ENCODE data around the gene ANKRD39. TPM values are rescaled to one million over a fixed set of nuclear protein-coding genes. Genes with fewer than 3 reads are reported as not detected.
A peak's percentile ranks its signal among the peaks of the same experiment; 100 is the strongest.

The ANKRD39 gene
- total and polyA plus RNA-seq, 10 of the 15 experiments (the other 5 are each of a cell fraction or from before 2014, with no cell fraction given): 7.4 to 36.2 (median 23.7) TPM

DNA sequence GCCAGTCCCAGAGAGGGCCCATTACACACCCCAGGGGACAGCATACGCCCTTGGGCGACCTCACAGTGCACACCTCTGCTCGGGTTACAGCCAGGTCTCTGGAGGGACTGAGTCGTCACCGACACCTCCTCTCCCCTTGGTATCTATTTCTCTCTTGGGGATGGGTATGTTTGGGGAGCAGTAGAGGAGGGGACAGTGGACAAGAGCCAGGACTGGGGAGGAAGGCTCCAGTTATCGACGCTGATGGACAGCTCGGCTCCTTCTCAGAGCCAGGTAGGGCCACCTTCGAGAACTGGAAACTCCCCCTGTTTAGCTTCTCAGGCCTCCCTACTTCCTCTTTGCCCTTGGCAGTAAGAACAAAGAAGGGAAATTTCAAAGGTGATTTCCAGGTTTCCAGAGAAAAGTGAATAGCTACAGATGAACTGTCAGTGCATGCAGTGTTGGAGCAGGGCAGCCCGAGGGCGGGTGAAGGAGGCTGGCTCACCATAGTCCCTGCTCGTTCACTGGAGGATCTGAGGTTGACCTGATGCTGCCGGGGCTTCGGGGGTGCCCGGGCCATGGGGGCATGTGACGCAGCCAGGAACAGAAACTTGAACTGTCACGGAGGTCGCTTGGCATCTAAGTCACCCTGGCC, 16.5 kb upstream of the ANKRD39 start (continued):
- TF ChIP-seq TARDBP (IDR thresholded peaks at IDR 0.05; ENCODE audit: borderline replicate concordance): no peak
- peak; percentile 93 for TF ChIP-seq NR2F1 (conservative IDR thresholded peaks at IDR 0.05)
- TF ChIP-seq TAF1 (IDR thresholded peaks at IDR 0.05; ENCODE audit: borderline replicate concordance, low read depth, low read length): no peak
- TF ChIP-seq, protein P1, sequence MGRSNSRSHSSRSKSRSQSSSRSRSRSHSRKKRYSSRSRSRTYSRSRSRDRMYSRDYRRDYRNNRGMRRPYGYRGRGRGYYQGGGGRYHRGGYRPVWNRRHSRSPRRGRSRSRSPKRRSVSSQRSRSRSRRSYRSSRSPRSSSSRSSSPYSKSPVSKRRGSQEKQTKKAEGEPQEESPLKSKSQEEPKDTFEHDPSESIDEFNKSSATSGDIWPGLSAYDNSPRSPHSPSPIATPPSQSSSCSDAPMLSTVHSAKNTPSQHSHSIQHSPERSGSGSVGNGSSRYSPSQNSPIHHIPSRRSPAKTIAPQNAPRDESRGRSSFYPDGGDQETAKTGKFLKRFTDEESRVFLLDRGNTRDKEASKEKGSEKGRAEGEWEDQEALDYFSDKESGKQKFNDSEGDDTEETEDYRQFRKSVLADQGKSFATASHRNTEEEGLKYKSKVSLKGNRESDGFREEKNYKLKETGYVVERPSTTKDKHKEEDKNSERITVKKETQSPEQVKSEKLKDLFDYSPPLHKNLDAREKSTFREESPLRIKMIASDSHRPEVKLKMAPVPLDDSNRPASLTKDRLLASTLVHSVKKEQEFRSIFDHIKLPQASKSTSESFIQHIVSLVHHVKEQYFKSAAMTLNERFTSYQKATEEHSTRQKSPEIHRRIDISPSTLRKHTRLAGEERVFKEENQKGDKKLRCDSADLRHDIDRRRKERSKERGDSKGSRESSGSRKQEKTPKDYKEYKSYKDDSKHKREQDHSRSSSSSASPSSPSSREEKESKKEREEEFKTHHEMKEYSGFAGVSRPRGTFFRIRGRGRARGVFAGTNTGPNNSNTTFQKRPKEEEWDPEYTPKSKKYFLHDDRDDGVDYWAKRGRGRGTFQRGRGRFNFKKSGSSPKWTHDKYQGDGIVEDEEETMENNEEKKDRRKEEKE (IDR thresholded peaks at IDR 0.05): no peak
- TF ChIP-seq ESRRA (IDR thresholded peaks at IDR 0.05; ENCODE audit: low read length): 0 out of 2 replicates have a peak, but pooled peaks have one; percentile 53
- no peak for TF ChIP-seq ZZZ3 (IDR thresholded peaks at IDR 0.05; ENCODE audit: control insufficient read depth, insufficient read length, low read depth)
- TF ChIP-seq, protein P2, sequence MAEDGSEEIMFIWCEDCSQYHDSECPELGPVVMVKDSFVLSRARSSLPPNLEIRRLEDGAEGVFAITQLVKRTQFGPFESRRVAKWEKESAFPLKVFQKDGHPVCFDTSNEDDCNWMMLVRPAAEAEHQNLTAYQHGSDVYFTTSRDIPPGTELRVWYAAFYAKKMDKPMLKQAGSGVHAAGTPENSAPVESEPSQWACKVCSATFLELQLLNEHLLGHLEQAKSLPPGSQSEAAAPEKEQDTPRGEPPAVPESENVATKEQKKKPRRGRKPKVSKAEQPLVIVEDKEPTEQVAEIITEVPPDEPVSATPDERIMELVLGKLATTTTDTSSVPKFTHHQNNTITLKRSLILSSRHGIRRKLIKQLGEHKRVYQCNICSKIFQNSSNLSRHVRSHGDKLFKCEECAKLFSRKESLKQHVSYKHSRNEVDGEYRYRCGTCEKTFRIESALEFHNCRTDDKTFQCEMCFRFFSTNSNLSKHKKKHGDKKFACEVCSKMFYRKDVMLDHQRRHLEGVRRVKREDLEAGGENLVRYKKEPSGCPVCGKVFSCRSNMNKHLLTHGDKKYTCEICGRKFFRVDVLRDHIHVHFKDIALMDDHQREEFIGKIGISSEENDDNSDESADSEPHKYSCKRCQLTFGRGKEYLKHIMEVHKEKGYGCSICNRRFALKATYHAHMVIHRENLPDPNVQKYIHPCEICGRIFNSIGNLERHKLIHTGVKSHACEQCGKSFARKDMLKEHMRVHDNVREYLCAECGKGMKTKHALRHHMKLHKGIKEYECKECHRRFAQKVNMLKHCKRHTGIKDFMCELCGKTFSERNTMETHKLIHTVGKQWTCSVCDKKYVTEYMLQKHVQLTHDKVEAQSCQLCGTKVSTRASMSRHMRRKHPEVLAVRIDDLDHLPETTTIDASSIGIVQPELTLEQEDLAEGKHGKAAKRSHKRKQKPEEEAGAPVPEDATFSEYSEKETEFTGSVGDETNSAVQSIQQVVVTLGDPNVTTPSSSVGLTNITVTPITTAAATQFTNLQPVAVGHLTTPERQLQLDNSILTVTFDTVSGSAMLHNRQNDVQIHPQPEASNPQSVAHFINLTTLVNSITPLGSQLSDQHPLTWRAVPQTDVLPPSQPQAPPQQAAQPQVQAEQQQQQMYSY (CRISPR knock-in tag; IDR thresholded peaks at IDR 0.05): no peak
- peak; percentile 61; the same call in 1 of the 2 replicates for TF ChIP-seq POLR2AphosphoS5 (IDR thresholded peaks at IDR 0.05; ENCODE audit: low read length)
- TF ChIP-seq HDAC2 (IDR thresholded peaks at IDR 0.05): no peak
- TF ChIP-seq EED (IDR thresholded peaks at IDR 0.05; ENCODE audit: low read depth): peak; percentile 75
- TF ChIP-seq FOS (IDR thresholded peaks at IDR 0.05; ENCODE audit: borderline replicate concordance, extremely low read depth, insufficient read length): no peak
- no peak for TF ChIP-seq TCF3 (IDR thresholded peaks at IDR 0.05; ENCODE audit: borderline replicate concordance, insufficient read depth, low read depth, low read length)
- no peak for TF ChIP-seq NFIC (IDR thresholded peaks at IDR 0.05; ENCODE audit: low read depth, low read length)
- TF ChIP-seq, protein P3, sequence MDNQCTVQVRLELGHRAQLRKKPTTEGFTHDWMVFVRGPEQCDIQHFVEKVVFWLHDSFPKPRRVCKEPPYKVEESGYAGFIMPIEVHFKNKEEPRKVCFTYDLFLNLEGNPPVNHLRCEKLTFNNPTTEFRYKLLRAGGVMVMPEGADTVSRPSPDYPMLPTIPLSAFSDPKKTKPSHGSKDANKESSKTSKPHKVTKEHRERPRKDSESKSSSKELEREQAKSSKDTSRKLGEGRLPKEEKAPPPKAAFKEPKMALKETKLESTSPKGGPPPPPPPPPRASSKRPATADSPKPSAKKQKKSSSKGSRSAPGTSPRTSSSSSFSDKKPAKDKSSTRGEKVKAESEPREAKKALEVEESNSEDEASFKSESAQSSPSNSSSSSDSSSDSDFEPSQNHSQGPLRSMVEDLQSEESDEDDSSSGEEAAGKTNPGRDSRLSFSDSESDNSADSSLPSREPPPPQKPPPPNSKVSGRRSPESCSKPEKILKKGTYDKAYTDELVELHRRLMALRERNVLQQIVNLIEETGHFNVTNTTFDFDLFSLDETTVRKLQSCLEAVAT (IDR thresholded peaks at IDR 0.05): no peak
- TF ChIP-seq SRF (IDR thresholded peaks at IDR 0.05; ENCODE audit: low read depth in 2 of 2, low read length in 2 of 2): no peak
- 0 out of 3 replicates have a peak, but pooled peaks have one; percentile 9 for TF ChIP-seq POU2F2 (IDR thresholded peaks at IDR 0.05; ENCODE audit: borderline replicate concordance, low read depth, low read length)
- TF ChIP-seq, protein P4, sequence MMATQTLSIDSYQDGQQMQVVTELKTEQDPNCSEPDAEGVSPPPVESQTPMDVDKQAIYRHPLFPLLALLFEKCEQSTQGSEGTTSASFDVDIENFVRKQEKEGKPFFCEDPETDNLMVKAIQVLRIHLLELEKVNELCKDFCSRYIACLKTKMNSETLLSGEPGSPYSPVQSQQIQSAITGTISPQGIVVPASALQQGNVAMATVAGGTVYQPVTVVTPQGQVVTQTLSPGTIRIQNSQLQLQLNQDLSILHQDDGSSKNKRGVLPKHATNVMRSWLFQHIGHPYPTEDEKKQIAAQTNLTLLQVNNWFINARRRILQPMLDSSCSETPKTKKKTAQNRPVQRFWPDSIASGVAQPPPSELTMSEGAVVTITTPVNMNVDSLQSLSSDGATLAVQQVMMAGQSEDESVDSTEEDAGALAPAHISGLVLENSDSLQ (IDR thresholded peaks at IDR 0.05): peak; percentile 93
- TF ChIP-seq, protein P5, sequence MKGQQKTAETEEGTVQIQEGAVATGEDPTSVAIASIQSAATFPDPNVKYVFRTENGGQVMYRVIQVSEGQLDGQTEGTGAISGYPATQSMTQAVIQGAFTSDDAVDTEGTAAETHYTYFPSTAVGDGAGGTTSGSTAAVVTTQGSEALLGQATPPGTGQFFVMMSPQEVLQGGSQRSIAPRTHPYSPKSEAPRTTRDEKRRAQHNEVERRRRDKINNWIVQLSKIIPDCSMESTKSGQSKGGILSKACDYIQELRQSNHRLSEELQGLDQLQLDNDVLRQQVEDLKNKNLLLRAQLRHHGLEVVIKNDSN (IDR thresholded peaks at IDR 0.05; ENCODE audit: borderline replicate concordance, extremely low read length, insufficient read depth, low read depth, low read length): peak; percentile 38
- TF ChIP-seq RFX5 (IDR thresholded peaks at IDR 0.05; ENCODE audit: low read depth, low read length): no peak
- TF ChIP-seq MYC (IDR thresholded peaks at IDR 0.05; ENCODE audit: insufficient read depth, insufficient read length, insufficient replicate concordance, low read length, severe bottlenecking): no peak

Measured in GM12878 (cell line).